Glomerular visceral epithelial cell (primary cell): ENCODE data around the gene SFXN5.

Experiments used
- DNase-seq: peaks from one replicate; pipeline ENCODE4 v3.0.0-alpha.2; 2016; ENCODE audit errors: extremely low spot score

Gene SFXN5

DNA sequence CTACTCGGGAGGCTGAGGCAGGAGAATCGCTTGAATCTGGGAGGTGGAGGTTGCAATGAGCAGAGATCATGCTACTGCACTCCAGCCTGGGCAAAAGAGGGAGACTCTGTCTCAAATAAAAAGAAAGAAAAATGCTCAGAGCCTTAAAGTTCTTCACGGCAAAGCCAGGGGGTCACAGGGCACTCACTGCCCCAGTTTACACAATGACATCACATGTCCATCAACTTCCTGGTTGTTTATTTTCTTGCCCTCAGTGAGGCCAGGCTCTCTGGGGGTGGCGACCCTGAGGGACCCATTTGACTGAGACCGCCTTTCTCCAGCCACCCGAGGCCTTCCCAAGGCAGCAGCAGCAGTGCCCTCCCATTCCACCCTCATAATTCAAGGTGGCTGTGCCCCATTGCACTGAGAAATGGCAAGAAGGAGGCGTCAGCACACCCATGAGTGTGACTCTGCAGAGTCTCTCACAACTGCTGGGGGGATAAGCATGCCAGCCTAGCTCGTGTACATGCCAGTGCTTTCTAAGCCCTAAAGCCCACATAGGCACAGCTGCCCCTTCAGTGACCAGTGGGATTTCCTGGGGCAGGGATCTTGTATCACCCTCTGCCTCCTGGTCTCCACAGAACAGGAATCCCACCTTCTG lies 50.0 kb downstream of the SFXN5 start:
- no peak for DNase-seq

DNA sequence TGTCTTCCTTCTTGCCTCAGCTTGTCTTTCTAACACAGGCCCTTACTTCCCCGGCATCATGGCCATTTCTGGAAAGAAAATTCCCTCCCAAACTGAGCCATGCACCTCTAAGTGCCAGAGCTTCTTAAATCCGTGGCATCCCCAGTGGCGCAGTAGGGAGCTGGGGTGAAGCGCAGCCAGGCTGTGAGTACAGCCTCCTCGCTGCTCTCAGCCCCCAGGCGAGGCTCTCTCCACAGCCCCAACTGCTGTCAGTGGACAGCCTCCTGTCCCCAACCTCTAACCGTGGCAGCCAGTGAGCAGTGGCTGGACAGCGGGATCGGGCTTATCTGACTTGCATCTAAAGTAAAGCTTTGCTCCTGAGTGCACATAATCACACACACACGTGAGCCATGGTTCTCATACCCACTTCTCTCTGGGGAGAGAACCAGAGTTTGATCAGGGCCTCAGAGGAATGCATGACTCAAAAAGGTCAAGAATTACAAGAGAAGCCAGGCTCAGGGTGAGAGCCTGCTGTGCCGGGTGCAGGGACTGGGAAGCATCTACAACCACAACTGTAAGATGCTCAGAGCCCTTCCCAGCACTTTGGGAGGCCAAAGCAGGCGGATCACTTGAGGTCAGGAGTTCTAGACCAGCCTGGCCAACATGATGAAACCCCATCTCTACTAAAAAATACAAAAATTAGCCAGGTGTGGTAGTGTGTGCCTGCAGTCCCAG lies 50.7 kb downstream of the SFXN5 start:
- DNase-seq = peak; percentile 10

DNA sequence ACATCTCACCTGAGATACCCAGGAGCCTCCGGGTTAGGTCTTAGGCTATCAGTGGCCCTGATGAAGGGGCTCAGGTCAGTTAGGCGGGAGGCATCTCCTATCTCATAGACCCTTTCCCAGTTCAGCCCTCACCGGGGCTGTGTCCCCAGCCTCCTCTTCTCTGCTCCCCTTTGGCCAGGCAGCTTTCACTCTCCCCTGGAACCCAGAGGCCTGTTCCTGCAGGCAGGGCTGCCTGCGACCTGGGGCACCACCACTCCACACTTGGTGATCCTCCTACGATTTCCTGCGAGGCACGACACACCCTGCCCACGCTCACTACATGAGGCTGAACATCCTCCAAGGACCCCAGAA lies 51.2 kb downstream of the SFXN5 start:
- DNase-seq = no peak

DNA sequence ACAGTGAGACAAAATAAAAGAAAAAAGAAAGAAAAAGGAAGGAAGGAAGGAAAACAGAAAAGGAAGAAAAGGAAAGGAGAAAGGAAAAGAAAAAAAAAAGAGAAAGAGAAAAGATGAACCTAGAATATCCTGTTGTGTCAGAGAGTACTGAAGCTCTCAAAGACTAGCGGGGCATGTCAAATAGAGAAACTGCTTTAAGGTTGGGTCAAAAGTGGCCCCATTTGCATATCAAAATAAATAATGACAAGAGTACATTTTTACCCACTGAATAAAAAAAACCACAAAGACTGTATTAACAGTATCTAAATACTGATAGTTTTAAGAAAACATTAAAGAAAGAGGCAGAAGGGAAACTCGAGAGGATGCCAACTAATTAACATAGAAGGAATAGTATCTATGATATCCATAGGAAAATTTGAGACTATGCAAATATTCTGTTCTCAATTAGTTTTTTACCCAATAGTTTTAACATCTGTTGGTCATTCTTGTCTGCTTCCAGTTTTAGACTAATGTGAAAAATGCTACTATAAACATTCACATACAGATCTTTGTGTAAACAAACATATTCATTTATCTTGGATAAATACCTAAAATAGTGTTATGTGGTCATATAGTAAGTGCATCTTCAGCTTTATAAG lies 53.2 kb downstream of the SFXN5 start:
- DNase-seq = no peak

DNA sequence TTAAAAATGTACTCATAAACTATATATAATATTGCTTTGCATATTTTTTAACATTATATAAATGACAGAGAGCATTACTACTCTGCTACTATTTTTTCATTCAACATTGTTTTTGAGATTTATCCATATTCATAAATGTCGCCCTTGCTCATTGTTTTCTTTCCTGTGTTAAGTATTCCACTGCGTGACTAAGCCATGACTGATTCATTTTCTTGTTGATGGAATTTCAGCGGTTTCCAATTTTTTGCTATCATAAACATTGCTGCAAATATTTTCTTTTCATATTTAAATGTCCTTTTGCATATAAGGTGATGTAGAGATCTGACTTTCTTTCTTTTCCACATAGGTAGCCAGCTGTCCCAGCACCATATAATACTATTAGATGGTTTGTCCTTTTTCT lies 57.6 kb downstream of the SFXN5 start:
- DNase-seq = no peak

DNA sequence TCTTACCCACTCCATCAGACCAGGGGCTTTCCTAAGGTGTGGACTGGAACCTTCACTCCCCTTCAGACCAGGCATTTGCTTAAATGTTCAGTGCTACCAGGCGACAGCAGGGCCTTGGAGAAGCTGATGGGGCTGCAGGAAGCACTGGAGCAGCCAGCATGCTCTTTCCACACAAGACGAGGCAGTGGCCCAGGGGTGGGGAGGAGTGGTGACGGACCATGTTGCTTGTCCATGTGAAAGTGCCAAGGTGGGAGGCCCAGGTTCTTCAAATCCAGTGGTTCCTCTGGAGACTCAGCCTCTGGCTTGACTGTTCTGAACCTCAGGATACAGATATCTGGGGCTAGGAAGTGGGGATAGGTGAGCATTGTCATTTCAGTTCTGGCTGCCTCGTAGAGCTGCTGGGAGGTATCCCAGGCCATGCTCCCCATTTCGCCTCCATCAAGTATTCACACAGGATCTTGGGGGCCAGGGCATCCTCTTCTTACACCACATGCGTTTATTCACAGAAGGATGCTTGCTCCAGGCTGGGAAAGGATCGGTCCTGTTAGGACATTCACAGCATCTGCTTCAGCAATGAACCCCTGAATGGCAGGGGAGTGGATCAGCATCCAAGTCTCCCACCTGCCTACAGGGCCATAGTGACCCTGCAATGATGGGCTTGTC lies 62.2 kb downstream of the SFXN5 start:
- no peak for DNase-seq

DNA sequence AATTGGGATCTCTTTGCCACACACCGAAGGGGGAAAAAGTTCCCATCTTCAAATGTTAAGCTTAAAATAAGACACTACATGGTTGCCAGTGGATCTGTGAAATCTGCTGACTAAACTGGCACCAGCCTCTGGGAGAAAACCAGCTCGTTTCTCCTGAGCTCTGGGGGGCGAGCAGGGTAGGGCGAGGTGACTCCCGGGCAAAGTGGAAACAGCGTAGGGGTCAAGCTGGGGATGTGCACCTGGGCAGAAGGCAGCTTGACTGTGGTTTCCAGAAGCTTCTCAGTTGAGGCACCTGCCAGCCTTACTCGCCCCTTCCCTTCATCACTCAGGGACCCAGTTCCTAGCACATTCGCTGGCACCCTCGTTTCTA lies 62.8 kb downstream of the SFXN5 start:
- DNase-seq = no peak

DNA sequence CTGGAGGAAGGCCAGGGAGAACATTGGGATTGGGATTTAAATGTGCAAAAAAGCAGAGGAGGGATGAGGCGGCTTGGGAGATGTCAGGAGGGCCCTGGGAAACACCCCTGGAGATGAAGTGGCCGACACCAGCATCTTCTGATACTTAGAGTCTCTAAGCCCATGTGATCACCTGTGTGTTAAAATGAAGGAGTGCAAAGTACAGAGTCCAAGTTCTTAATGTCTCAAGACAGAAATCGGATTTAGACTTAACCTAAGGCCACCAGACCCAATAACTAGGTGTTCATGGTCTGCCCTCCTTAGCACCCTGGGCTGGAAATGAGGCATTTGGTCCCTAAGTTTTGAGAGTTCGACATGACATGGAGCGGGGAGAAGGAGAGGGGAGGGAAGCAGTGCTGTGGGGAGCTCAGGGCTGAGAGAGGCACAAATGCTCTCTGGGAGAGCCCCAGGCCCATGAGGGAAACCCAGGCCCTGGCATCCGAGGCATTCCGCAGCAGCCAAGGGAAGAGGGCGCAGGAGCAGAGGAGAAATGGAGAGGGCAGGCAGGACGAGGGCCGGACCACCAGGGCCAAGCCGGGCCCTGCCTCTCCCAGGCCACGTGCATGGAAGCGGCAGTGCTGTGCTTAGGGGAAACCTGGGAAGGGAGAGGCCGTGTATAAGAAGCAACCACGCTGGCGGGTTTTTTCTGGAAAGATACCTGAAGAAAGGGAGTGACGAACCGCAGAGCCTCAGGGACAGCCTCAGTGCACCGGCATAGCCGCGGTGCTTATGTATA lies 63.3 kb downstream of the SFXN5 start:
- no peak for DNase-seq

DNA sequence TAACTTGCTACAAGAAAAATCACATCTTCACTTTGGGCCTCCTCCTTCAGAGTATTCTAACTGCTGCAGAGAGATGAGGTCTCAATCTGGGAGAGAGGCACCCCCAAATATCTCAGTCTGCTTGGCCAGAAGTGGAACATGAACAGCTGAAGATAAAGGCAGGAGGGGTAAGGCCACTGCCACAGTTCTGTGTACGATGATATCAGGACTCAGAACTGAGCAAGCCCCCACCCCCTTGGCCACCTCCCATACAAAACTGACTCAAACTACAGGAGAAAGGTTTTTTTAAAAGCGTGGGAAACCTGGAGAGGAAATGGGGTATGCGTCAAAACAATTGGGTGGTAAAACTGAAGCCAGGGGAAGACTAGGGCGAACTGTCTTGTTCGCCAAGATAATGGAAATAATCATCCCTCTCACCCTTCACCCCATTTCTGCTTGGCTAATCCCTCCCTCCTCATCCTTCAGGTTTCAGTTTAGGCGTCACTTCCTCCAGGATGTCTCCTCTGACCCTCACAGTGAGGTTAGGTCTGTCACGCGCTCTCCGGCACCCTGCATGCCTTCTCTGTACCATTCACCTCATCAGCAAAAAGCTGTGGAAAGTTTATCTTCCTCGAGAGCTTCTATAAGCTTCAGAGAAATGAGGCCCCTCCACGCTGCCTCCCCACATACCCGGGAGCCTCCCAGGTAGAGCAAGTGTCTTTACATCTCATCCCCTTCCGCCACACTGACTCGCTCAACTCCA lies 64.4 kb downstream of the SFXN5 start:
- DNase-seq = no peak

DNA sequence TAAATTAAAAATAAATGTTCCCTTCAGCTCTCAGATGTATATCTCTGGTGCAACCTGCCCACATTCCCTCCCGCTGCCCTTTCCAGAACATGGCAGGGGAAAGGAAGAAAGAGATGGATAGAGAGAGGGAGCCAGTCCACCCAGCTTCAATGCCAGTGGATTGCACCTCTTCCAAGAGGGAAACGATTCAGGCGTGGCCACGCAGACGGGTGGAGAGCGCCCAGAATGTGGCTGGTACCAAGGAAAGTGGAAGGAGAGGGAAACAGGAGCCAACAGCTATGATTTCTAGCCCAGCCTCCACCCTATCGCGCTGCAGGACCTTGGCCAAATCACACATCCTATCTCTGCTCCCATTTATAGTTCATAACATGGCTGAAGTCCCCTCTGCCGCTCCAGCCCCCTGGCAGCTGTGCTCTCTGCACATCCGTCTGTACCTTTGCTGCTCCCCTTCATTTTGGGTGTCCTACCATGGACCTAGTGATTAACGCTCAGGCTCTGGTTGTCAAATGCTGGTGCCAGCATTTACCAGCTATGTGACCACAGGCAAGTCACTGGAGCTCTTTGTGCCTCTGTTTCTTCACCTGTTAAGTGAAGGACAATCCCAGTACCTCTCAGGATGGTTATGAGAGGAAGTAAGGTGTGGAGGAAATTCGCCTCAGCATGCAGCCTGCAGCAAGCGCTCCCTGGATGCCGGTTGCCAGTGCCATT lies 66.5 kb downstream of the SFXN5 start:
- DNase-seq = no peak

DNA sequence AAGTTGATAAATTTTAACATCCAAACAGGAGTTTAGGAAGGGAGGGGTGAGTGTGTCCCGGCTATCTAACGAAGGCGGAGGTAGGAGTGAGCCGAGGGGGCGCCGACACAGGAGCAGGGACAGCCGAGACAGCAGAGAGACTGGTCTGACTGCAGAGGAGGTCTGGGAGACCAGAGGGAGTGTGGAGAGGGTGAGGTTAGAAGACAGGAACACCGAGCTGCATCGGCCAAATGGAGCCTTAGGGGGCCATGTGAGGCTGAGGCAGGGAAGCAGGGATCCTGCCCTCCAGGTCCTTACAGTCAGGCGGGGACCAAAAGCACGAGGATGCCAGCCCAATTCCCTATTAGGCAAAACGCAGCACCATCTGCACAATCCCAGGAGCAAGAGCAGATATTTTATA lies 67.0 kb downstream of the SFXN5 start:
- DNase-seq = no peak

DNA sequence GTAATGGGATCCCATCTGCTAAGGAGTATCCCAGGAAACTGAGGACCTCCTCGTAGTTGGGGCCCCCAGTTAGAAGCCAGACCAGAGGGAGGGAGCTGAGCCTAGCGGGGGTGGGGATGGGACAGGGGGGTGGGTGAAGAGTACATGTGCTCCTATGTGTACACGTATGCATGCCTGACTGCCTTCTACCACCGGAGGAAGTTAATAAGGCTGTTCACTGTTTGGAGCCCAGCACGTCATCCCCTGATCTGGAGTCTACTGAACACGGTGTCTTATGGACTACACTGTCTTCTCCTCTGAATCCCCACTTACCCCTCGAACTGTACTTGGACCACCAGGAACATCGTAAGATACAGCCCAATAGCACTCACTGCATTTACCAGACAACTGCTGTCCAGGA lies 68.5 kb downstream of the SFXN5 start:
- DNase-seq = no peak

DNA sequence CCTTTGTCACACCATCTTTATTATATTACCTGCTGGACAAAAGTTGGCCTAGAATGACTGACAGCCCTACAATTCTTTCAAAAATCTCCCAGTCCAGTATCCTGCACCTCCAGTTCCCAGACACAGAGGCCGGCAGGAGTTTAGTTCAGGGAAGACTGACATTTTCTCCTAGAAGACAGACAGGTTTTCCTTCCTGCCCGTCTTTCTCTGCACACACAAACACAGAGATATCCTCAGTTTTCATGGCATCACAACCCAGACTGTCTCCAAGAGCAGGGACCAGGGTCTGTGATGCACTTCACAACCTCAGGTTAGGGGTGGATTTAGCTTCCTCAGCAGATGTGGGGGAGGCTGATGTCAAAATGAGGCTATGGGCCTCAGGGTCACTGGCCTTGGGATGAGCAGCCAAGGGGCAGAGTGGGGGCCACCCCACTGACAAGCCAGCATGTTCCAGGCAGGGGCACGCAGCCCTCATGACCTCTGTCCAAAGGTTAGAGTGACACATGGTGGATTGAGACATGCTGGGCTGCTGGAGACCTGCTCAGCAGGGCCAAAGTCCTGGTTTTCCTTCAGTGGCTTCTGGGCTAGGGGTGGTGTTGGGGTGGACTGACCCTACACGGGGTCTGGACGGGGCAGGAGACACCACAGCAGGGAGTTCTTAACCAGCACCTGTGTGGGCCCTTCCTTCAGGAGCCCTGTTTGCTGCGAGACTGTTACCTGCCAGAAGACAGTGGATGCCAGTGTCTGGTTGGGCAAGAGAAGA lies 70.5 kb downstream of the SFXN5 start:
- no peak for DNase-seq

DNA sequence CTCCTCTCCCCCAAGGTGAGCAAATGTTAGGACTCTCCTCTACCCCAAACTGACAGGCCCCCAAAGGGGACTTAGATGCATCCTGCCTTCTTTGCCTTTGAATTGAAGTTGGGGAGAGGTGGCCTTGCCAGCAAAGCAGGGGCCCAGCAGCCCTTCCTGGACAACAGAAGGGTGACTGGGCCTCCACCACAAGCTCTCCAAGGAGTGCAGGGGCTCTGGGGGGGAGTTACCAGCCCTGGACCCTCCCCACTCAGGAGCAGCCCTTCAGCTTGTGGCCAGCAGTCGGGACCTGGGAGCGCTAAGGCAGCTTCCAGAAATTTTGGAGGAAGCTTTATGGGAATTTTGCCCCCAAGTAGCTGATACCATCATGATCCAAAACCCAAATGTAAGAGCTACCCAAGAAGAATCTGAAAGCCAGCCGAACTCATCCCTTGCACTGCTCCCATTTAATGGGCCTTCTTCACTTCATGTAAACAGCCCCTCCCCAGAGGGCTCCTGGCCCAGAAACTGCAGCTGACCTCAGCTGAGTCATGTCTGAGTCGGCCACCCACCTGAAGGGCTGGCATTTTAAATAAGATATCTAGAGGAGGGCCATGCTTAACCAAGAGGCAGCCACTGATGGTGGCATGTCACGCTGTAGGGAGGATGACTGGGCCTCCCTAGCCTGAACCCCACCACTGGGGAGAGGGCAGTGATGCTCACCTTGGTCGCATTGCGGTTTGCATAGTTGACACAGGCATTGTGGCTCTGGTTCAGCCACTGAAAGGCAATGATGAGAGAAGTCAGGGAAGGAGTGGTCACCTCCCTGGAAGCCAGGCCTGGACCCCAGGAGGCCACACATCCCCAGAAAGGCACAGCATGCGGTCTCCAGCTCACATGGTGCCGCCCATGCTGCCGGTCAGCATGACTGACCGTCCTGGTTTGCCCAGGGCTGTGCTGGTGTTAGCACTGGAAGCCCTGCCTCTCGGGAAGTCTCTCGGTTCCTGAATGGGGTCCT lies 71.5 kb downstream of the SFXN5 start:
- DNase-seq = peak; percentile 47

DNA sequence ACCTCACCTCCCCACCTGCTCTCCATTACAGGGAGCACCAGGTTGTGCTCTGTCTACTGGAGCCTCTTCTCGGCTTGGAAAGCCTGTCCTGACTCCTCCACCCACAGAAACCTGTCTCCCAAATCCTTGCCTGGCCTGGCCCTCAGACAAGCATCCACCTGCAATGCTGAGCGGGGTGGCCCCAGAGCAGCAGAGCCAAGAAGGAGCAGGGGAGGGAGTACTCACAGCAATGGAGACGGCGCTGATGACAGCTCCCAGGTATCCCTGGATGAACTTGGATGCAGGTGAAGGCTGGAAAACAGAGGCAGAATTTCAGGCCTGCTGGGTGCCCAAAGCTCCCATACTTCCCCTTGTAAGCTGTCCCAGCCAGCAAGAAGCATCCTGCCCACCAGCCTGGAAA lies 72.8 kb downstream of the SFXN5 start:
- DNase-seq = no peak

DNA sequence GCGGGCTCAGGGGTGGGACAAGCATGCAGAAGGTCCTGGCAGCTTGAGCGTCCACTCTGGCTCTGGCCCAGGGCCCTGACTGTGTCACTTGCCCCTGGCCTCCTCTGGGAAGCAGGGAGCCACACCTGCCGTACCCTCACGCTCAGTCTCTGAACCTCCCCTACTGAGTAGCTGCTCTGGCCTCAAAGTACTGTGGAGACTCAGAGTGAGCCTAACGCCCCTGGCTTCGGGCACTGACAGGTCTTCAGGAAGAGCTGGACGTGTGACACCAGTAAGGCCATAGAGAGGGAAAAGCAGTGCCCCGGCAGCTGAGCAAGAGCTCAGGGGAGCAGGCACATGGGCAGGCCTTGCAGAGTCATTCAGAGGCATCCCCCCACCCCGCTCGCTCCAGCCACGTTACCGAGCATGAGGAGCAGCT lies 73.3 kb downstream of the SFXN5 start:
- no peak for DNase-seq

DNA sequence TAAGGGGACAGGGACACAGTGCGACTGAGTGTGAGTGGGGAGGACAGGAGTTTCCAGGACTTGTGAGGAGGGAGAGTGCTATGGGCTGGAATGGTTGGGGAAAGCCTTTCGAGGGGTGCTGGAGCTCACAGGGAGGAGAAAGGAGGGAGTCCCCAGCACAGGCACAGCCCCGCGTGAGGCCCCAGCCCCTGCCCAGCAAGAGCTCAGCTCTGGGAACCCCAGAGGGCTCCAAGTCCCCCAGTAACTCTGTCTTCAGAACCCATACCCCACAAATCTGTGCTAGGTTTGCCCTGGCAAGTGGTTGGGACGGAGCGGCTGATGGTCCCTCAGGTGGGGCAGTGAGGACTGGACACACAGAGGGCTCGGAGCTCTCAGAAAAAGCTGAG lies 75.4 kb downstream of the SFXN5 start:
- no peak for DNase-seq

DNA sequence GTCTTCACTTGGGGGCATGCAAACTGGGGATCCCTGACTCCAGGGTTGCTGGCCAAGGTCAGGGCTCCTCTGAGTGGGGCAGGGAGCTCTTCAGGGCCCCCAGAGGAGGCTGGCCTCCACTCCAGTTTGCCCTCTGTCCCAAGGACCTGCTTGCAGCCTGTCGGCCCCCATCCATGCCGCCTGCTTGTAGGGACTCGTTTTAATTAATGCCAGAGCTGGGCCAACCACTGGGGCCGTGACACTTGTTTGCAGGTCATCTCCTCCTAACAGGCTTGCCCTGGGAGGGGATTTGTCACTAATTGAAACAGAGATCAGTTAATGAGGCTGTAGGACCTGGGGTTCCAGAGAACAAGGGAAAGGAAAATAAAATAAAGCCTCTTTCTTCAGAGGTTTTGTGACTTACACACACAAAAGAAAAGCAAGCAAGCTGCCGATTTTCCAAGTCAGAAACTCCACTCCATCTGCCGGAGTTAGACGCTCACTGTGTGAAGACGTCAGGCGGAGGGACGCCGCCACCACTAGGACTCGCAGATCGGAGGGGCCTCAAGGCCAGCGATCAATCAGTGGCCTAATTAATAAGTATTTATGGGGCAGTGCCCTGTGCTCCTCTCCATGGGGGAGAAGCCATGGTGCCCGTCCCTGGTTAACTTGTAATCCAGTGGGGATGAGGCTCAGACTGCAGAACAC lies 75.9 kb downstream of the SFXN5 start:
- DNase-seq = no peak
